GM18499 (cell line): ENCODE results near the gene THOC7.

ENCODE experiments used
- ATAC-seq: cut with Tn5 transposase; IDR thresholded peaks from one replicate; pipeline ENCODE4 v1.9.1; 2021; ENCODE audit warnings: moderate number of reproducible peaks; ENCODE audit not compliant: insufficient read depth, unreplicated experiment

Gene THOC7

GRCh38 chr3:63880653-63881052 lies 17.0 kb upstream of the THOC7 start:
- ATAC-seq = no peak

- no peak for ATAC-seq
Measured at GRCh38 chr3:63878394-63879060, 14.9 kb upstream of the THOC7 start.

- no peak for ATAC-seq
Measured at GRCh38 chr3:63877737-63878393, 14.3 kb upstream of the THOC7 start.

- no peak for ATAC-seq
Measured at GRCh38 chr3:63876260-63876659, 12.7 kb upstream of the THOC7 start.

DNA sequence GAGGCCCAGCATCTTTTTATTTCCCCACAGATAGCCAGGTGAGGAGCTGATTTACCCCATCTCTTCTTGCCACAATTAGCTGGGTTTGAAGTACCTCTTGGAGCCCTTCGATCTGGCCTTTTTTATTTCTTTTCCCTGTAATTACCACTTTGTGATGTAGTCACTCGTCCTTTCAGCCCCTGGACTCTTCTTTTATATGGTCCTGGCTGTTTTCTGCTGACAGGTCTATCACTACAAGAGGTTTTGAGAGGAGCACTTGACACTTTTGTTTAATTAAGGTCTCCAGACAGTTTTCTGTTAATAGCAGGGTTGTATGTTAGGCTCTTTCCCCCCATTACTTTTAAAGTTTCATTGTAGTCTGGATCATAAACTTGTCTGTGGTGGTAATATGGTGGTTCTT lies 11.9 kb upstream of the THOC7 start:
- ATAC-seq = no peak

- ATAC-seq = no peak
Measured at GRCh38 chr3:63874769-63875168, 11.2 kb upstream of the THOC7 start.

DNA sequence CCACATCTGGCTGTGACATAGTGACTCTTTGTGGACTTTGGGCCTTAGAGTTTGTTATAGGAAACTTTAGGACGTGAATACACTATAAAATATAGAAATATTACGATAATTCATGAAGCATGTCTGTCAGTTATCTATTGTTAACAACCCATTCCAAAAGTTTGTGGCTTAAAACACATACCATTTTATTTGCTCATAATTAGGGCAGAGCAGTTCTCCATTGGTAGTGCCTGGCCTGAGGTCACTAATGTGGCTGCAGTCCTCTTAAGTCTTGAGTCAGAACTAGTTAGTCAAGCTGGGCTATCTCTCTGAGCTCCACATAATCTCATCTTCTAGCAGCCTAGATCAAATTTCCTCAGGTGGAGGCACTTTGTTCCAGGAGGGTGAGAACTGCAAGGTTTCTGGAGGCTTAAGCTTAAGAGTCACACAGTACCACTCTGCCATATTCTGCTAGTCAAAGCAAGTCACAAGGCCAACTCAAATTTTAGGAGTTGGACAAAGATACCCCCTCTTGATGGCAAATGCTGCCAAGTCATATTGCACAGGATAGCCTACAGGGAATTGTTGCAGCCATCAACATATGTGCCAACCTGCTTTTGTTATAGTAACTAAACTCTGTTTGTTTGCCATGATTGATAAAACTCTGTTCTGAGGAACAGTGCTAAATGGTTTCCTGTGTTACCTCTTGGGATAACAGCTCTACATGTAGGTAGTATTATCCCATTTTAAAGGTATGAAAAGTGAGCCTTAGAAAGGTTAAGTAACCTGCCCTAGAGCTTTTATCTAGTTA lies 8.7 kb upstream of the THOC7 start:
- ATAC-seq = no peak

GRCh38 chr3:63870615-63871005 lies 7.0 kb upstream of the THOC7 start:
- ATAC-seq = no peak

GRCh38 chr3:63869940-63870614 lies 6.5 kb upstream of the THOC7 start:
- no peak for ATAC-seq

GRCh38 chr3:63867225-63867624 lies 3.6 kb upstream of the THOC7 start:
- ATAC-seq = no peak

GRCh38 chr3:63864965-63865327 lies 1.3 kb upstream of the THOC7 start:
- no peak for ATAC-seq

- ATAC-seq = no peak
Measured at GRCh38 chr3:63864008-63864964, 681 bp upstream of the THOC7 start.

GRCh38 chr3:63862804-63863149 lies 828 bp downstream of the THOC7 start:
- ATAC-seq = no peak

DNA sequence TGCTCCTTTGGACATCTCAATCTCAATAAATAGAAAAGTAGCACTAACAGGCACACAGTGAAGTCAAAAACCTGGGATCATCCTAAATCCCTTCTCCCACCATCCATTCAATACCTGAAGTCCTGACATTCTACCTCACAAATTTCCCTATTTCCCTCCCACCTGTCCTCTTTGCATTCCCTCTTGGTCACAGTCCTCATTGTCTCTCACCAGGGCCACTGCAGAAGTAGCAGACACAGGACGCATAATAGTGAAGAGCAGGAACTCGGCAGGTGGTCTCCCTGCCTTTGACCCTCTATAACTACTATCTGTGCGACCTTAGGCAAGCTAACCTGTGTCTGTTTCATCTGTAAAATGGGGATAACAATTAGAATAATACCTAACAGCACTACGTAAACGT lies 2.3 kb downstream of the THOC7 start:
- no peak for ATAC-seq

DNA sequence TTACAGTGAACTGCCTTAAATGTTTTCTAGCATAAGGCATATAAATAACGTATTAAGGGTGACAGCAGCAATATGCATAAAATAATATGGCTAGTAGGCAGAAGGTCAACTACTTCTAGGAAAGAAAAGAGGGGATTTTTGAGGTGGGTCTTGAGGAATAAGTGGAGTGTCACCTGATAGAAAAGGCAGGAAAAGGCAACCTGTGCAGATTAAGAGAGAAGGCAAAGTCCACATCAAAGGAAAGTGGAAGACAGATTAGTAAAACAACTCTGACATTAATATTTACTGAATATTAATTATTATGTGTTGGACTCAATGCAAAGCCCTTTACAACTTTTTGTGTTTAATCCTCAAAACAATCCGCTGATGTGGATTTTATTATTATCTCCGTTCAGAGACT lies 2.8 kb downstream of the THOC7 start:
- no peak for ATAC-seq

GRCh38 chr3:63857311-63857710 lies 6.3 kb downstream of the THOC7 start:
- no peak for ATAC-seq

DNA sequence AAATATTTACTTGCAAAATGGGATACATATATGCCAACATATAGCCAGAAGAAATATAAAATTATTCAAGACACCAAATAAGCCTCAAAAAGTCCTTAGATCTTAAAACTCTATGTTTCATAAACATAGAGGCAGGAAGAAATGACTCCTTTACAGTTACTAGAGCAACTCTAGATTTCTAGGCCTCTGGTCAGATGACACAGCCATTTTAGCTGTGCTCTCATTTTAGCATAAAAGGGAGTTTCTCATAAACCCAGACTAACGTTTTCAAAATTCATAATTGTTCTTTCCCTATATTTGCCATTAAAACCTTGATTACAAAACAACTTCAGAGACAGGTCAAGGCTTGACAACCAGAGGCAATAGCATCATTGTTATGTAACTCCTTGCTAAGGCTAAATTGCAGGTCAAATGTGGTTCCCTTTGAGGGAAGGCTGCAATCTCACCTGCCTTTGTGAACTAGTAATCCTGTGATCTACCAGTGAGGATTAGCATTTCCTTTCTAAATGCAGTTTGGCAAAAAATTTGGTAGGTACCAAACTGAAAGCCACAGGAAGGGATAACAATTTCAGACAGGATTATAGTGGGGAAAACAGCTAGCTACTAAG lies 8.2 kb downstream of the THOC7 start:
- ATAC-seq = no peak

DNA sequence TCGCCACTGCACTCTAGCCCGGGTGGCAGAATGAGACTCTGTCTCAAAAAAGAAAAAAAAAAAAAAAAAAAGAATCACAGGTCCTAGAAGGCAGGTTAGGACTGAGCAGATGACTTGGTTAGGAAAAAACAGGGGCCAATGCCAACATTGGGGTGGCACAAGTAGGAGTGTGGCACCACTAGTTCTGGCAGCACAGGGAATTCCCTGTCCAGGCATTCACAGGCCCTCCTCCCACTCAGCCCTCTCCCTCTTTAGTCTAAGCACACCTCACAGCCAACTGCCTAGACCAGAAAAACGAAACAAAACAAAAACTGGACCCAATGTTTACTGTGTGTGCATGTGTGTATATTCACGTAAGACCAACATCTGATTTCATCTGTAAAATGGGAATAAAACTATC lies 10.5 kb downstream of the THOC7 start:
- ATAC-seq = no peak

GRCh38 chr3:63851287-63851686 lies 12.3 kb downstream of the THOC7 start:
- ATAC-seq = no peak

DNA sequence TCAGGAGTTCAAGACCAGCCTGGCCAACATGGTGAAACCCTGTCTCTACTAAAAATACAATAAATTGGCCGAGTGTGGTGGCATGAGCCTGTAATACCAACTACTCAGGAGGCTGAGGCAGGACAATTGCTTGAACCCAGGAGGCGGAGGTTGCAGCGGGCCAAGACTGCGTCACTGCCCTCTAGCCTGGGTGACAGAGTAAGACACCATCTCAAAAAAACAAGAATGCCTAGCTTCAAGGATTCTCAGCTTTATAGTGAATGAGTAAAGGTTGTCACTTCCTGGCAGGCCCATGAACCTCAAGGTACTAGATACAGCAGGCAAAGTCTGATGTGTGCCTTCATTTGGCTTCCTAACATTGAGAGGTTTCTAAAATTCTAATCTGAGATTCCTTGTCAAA lies 14.4 kb downstream of the THOC7 start:
- ATAC-seq = no peak
